ENCODE data around the gene RC3H2.
"Not testable (repeated sequence)": the region's sequence is repeated elsewhere in the genome, so short reads cannot be mapped to it uniquely, and the experiment has no call there.

The RC3H2 gene

GRCh38 chr9:122888480-122888879, 16.7 kb downstream of the RC3H2 start:
- in situ Hi-C loops (cut with HindIII; ENCODE audit: low pct_ligation_motif_present, low sequenced_read_pairs) = no loop called here
- no peak overlapping the region for H3K4me3 ChIP-seq (ENCODE audit: low read depth, low read length)
- H3K27ac ChIP-seq = no peak overlapping the region
- H3K27me3 ChIP-seq (replicated peaks) = no peaks in the 10 kb centered on the region
- TF ChIP-seq CTCF (IDR thresholded peaks at IDR 0.05; ENCODE audit: low read depth, low read length, missing control alignments) = no peak
- no peak for DNase-seq
- H3K36me3 ChIP-seq (replicated peaks) = peaks cover 43% of the 10 kb centered on the region

- no peak for DNase-seq
- Histone ChIP-seq H3K36me3 (replicated peaks) (peaks cover 51% of the 10 kb centered on the region), H3K4me3 (ENCODE audit: low read depth, low read length) (no peak overlapping the region), H3K27ac (no peak overlapping the region), H3K27me3 (replicated peaks) (no peaks in the 10 kb centered on the region)
- no peak for TF ChIP-seq CTCF (IDR thresholded peaks at IDR 0.05; ENCODE audit: low read depth, low read length, missing control alignments)
- in situ Hi-C loops (cut with HindIII; ENCODE audit: low pct_ligation_motif_present, low sequenced_read_pairs) = no loop called here
Observed at GRCh38 chr9:122883125-122883524, 22.0 kb downstream of the RC3H2 start.

GRCh38 chr9:122879443-122879842, 25.7 kb downstream of the RC3H2 start:
- TF ChIP-seq CTCF (IDR thresholded peaks at IDR 0.05; ENCODE audit: low read depth, low read length, missing control alignments) = no peak
- DNase-seq = no peak
- Histone ChIP-seq H3K4me3 (ENCODE audit: low read depth, low read length) (no peak overlapping the region), H3K27ac (no peak overlapping the region), H3K27me3 (replicated peaks) (no peaks in the 10 kb centered on the region), H3K36me3 (replicated peaks) (peaks cover 69% of the 10 kb centered on the region)
- in situ Hi-C loops (cut with HindIII; ENCODE audit: low pct_ligation_motif_present, low sequenced_read_pairs) = no loop called here

GRCh38 chr9:122875523-122875922, 29.6 kb downstream of the RC3H2 start:
- in situ Hi-C loops (cut with HindIII; ENCODE audit: low pct_ligation_motif_present, low sequenced_read_pairs) = no loop called here
- H3K4me3 ChIP-seq (ENCODE audit: low read depth, low read length) = no peak overlapping the region
- no peak overlapping the region for H3K27ac ChIP-seq
- DNase-seq = no peak
- TF ChIP-seq CTCF (IDR thresholded peaks at IDR 0.05; ENCODE audit: low read depth, low read length, missing control alignments) = no peak
- H3K27me3 ChIP-seq (replicated peaks) = no peaks in the 10 kb centered on the region
- H3K36me3 ChIP-seq (replicated peaks) = peaks cover 58% of the 10 kb centered on the region

GRCh38 chr9:122867276-122867675, 37.9 kb downstream of the RC3H2 start:
- H3K36me3 ChIP-seq (replicated peaks) = peaks cover 14% of the 10 kb centered on the region
- H3K4me3 ChIP-seq (ENCODE audit: low read depth, low read length); in situ Hi-C loops (cut with HindIII; ENCODE audit: low pct_ligation_motif_present, low sequenced_read_pairs); DNase-seq; H3K27me3 ChIP-seq (replicated peaks); H3K27ac ChIP-seq: not testable (repeated sequence)

- Histone ChIP-seq H3K27me3 (replicated peaks) (no peaks in the 10 kb centered on the region), H3K27ac (no peak overlapping the region), H3K36me3 (replicated peaks) (peaks cover 12% of the 10 kb centered on the region), H3K4me3 (ENCODE audit: low read depth, low read length) (no peak overlapping the region)
- no peak for DNase-seq
- in situ Hi-C loops (cut with HindIII; ENCODE audit: low pct_ligation_motif_present, low sequenced_read_pairs) = no loop called here
- no peak for TF ChIP-seq CTCF (IDR thresholded peaks at IDR 0.05; ENCODE audit: low read depth, low read length, missing control alignments)
Observed at GRCh38 chr9:122866079-122866478, 39.1 kb downstream of the RC3H2 start.

Data from brain microvascular endothelial cell (primary cell).